ENCODE measurements around the gene UCK1.

DNA sequence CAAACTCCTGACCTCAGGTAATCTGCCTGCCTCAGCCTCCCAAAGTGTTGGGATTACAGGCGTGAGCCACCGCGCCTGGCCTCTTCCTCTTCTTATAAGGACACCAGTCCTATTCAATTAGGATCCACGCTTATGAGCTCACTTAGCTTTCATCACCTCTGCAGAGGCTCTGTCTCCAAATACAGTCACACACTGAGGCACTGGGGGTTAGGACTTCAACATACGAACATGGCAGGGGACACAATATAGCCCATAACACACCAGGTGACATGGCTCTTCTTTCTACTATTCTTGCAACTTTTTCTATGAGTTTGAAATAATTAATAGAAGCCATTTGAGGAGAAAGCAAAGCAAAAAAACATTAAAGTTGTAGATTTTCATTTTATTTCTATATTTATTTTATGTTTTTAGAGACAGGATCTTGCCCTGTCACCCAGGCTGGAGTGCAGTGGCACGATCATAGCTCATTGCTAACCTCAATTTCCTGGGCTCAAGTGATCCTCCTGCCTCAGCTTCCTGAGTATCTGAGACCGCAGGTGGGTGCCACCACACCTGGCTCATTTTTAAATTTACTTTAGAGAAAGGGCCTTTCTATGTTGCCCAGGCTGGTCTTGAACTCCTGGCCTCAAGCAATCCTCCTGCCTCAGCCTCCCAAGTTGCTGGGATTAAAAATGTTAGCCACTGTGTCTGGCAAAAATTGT is 8.3 kb upstream of the UCK1 start:
- no peak for TF ChIP-seq POLR2A (IDR thresholded peaks at IDR 0.05; ENCODE audit: low read depth, low read length)
- TF ChIP-seq MXI1 (IDR thresholded peaks at IDR 0.05; ENCODE audit: borderline replicate concordance, low read depth, low read length): no peak
- TF ChIP-seq, protein P1, sequence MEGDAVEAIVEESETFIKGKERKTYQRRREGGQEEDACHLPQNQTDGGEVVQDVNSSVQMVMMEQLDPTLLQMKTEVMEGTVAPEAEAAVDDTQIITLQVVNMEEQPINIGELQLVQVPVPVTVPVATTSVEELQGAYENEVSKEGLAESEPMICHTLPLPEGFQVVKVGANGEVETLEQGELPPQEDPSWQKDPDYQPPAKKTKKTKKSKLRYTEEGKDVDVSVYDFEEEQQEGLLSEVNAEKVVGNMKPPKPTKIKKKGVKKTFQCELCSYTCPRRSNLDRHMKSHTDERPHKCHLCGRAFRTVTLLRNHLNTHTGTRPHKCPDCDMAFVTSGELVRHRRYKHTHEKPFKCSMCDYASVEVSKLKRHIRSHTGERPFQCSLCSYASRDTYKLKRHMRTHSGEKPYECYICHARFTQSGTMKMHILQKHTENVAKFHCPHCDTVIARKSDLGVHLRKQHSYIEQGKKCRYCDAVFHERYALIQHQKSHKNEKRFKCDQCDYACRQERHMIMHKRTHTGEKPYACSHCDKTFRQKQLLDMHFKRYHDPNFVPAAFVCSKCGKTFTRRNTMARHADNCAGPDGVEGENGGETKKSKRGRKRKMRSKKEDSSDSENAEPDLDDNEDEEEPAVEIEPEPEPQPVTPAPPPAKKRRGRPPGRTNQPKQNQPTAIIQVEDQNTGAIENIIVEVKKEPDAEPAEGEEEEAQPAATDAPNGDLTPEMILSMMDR (conservative IDR thresholded peaks at IDR 0.05; ENCODE audit: low read depth, low read length): no peak
- no peak for TF ChIP-seq RAD21 (IDR thresholded peaks at IDR 0.05; ENCODE audit: low read length)
- no peak for TF ChIP-seq CEBPB (IDR thresholded peaks at IDR 0.05; ENCODE audit: low read depth, low read length)
- TF ChIP-seq, protein P2, sequence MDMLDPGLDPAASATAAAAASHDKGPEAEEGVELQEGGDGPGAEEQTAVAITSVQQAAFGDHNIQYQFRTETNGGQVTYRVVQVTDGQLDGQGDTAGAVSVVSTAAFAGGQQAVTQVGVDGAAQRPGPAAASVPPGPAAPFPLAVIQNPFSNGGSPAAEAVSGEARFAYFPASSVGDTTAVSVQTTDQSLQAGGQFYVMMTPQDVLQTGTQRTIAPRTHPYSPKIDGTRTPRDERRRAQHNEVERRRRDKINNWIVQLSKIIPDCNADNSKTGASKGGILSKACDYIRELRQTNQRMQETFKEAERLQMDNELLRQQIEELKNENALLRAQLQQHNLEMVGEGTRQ (IDR thresholded peaks at IDR 0.05; ENCODE audit: low read depth, low read length): no peak
- TF ChIP-seq RFX5 (IDR thresholded peaks at IDR 0.05; ENCODE audit: low read depth, low read length): no peak
- no peak for TF ChIP-seq NFE2L2 (IDR thresholded peaks at IDR 0.05; ENCODE audit: low read depth, low read length)
- no peak for TF ChIP-seq BHLHE40 (IDR thresholded peaks at IDR 0.05; ENCODE audit: low read depth, low read length)
- no peak for TF ChIP-seq CHD1 (IDR thresholded peaks at IDR 0.05; ENCODE audit: low read depth, low read length)
- no peak for TF ChIP-seq FOS (IDR thresholded peaks at IDR 0.05; ENCODE audit: low read depth, low read length)
- no peak for TF ChIP-seq SMC3 (IDR thresholded peaks at IDR 0.05; ENCODE audit: low read depth, low read length)
- no peak for TF ChIP-seq RCOR1 (IDR thresholded peaks at IDR 0.05; ENCODE audit: insufficient replicate concordance, low read length)
- TF ChIP-seq MAFK (IDR thresholded peaks at IDR 0.05; ENCODE audit: low read depth, low read length): no peak
